DND-41 (cell line): ENCODE data around the gene PRR36.

Experiments
- CTCF ChIP-seq: IDR thresholded peaks from 2 replicates; pipeline ENCODE4 v1.5.1; 2012; ENCODE audit warnings: borderline replicate concordance, low read length, moderate library complexity, mild to moderate bottlenecking; ENCODE audit not compliant: poor library complexity, severe bottlenecking; ENCODE audit errors: extremely low read depth
- EZH2 ChIP-seq: IDR thresholded peaks from 3 replicates; pipeline ENCODE4 v1.6.1; 2012; ENCODE audit warnings: borderline replicate concordance, low read depth, mild to moderate bottlenecking, moderate library complexity, low read length, inconsistent platforms; ENCODE audit not compliant: severe bottlenecking

DNA sequence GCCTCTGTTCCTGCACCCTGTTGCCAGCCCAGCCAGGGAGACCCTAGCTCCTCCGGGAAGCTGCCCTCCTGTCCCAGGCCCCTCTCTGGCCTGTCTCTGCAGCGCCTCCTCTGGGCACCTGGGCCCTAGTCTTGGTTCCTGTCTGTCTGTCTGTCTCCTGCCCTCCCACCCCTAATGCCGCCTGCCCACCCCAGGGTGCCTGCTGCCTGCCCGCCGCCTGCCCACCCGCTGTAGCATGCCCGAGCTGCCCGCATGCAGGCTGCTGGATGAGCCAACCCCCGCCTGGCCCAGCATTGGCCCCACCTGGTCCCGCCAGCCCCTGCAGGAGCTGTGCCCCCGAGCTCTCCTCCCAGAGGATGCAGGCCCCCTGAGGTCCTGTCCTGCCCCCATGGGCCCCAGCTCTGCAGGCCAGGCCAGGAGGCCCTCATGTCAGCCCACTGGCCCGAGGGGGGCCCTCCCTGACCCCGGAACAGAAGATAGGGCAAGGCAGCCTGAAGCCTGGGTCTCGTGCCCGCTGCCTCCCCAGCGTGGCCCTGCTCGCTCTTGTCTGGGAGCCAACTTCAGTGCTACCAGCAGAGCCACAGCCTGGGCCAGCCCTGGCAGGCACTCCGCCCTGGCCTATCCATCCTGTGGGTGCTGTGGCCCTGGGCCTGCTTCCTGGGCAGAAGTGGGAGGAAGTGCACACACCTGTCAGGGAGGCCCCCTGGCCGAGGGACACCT is 34.7 kb upstream of the PRR36 start:
- no peak for TF ChIP-seq CTCF
- TF ChIP-seq EZH2: no peak
